ENCODE data around the gene PIP4K2A. TPM values are rescaled to one million over a fixed set of nuclear protein-coding genes. Genes with fewer than 3 reads are reported as not detected.

Gene PIP4K2A
- polyA plus RNA-seq, 1 experiment, result 24.1 TPM

DNA sequence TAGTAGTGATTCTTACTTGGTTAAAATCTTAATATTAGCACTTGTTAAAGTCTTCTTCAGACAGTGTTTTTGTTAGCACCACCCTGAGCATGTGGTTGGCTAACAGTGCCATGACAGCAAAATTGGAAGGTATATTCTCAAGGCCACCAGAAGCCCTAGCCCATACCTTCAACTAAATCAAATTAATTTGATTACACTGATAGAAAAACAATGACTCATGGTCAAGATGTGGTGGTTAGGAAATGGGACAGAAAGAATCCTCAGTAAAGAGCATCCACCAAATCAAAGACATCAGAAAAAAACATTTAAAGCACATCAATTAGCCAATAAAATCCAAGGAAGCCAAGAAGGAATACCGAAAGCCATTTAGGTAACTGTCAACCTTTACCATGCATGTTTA, 75.5 kb downstream of the PIP4K2A start:
- H3K27me3 ChIP-seq (ENCODE audit: control insufficient read depth, insufficient read depth, low read length), result no peaks in the 10 kb centered on the region
- CTCF ChIA-PET, result no interaction called here
- 0 out of 2 replicates have a peak, but pooled peaks cover 2% of the 10 kb centered on the region for H3K9me3 ChIP-seq (ENCODE audit: control insufficient read depth, insufficient read depth, low read length)
- POLR2A ChIA-PET, result interaction anchor here (0.6 kb wide), 1 partner anchor 21 kb away, joined by 3 read pairs; no protein-coding TSS in a partner anchor
- no peak overlapping the region for H3K4me3 ChIP-seq (ENCODE audit: low read depth, low read length)
- no peak overlapping the region for H3K27ac ChIP-seq (ENCODE audit: low read depth, low read length)
- no peak for DNase-seq (ENCODE audit: low read depth, low spot score)
- TF ChIP-seq, protein P1, sequence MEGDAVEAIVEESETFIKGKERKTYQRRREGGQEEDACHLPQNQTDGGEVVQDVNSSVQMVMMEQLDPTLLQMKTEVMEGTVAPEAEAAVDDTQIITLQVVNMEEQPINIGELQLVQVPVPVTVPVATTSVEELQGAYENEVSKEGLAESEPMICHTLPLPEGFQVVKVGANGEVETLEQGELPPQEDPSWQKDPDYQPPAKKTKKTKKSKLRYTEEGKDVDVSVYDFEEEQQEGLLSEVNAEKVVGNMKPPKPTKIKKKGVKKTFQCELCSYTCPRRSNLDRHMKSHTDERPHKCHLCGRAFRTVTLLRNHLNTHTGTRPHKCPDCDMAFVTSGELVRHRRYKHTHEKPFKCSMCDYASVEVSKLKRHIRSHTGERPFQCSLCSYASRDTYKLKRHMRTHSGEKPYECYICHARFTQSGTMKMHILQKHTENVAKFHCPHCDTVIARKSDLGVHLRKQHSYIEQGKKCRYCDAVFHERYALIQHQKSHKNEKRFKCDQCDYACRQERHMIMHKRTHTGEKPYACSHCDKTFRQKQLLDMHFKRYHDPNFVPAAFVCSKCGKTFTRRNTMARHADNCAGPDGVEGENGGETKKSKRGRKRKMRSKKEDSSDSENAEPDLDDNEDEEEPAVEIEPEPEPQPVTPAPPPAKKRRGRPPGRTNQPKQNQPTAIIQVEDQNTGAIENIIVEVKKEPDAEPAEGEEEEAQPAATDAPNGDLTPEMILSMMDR (IDR thresholded peaks at IDR 0.05; ENCODE audit: low read depth, low read length), result no peak

DNA sequence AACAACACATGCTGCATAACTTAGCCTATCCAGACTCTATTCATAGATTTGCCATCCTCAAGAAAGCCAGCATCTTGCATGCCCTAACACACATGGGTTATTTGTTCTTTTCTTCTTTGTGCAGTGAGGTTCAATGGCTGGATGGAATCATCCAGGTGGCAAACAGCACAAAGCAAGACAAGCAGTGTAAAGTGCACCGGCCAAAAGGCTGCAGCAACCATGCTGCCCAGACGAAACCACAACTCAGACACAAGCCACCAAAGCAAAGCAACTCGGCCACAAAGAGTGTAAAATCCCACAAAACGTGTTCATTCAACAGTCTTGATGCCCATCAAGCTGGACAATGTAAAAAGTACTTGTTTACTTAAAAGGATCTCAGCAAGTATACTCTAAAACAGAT, 76.9 kb downstream of the PIP4K2A start:
- CTCF ChIA-PET, result no interaction called here
- POLR2A ChIA-PET, result no interaction called here
- H3K27me3 ChIP-seq (ENCODE audit: control insufficient read depth, insufficient read depth, low read length), result no peaks in the 10 kb centered on the region
- TF ChIP-seq, protein P1 (IDR thresholded peaks at IDR 0.05; ENCODE audit: low read depth, low read length), result no peak
- H3K9me3 ChIP-seq (ENCODE audit: control insufficient read depth, insufficient read depth, low read length), result 0 out of 2 replicates have a peak, but pooled peaks cover 2% of the 10 kb centered on the region
- no peak overlapping the region for H3K4me3 ChIP-seq (ENCODE audit: low read depth, low read length)
- no peak overlapping the region for H3K27ac ChIP-seq (ENCODE audit: low read depth, low read length)
- DNase-seq (ENCODE audit: low read depth, low spot score), result no peak

GRCh38 chr10:22635650-22636049, 78.7 kb downstream of the PIP4K2A start:
- no peak for DNase-seq (ENCODE audit: low read depth, low spot score)
- CTCF ChIA-PET, result interaction anchor here (1.0 kb wide), 1 partner anchor 13 kb away, joined by 3 read pairs; no protein-coding TSS in a partner anchor
- H3K27ac ChIP-seq (ENCODE audit: low read depth, low read length), result no peak overlapping the region
- no peak overlapping the region for H3K4me3 ChIP-seq (ENCODE audit: low read depth, low read length)
- H3K9me3 ChIP-seq (ENCODE audit: control insufficient read depth, insufficient read depth, low read length), result 0 out of 2 replicates have a peak, but pooled peaks cover 2% of the 10 kb centered on the region
- TF ChIP-seq, protein P1 (IDR thresholded peaks at IDR 0.05; ENCODE audit: low read depth, low read length), result no peak
- POLR2A ChIA-PET, result no interaction called here
- no peaks in the 10 kb centered on the region for H3K27me3 ChIP-seq (ENCODE audit: control insufficient read depth, insufficient read depth, low read length)

DNA sequence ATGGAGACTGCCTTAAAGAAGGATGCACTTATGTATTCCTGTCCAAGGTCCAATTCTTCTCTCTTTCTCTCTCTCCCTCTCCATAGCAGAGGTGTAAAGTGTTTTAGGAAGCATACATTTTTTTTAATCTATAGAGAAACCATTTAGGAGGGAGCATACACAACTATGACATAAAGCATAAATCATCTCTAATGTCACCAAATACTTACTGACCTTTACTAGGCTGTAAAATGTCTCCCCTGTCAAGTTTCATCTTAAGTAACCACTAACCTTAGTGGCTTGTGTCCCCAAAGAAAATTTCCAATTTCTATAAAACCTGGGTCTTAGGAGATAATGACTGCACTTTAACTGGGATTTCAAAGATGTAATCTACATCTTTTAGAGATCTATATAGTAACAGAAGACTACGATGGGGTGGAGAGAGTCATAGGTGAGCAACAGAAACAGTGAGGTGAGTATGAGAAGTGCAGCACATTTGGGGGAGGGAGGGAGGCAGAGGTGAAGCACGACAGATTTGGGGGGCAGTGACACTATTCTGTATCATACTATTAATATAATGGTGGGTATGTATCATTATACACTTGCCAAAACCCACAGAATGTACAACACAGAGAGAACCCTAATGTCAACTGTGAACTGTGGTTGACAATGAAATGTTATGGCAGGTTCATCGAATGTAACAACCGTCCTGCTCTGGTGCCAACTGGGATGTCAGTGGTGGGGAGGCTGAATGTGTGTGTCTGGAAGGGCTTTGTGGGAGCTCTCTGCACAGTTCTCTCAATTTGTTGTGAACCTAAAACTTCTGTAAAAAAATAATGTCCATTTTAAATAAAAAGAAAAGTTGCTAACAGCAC, 79.5 kb downstream of the PIP4K2A start:
- ChIA-PET POLR2A (no interaction called here), CTCF (no interaction called here)
- Histone ChIP-seq H3K4me3 (ENCODE audit: low read depth, low read length) (no peak overlapping the region), H3K27ac (ENCODE audit: low read depth, low read length) (no peak overlapping the region), H3K9me3 (ENCODE audit: control insufficient read depth, insufficient read depth, low read length) (0 out of 2 replicates have a peak, but pooled peaks cover 2% of the 10 kb centered on the region), H3K27me3 (ENCODE audit: control insufficient read depth, insufficient read depth, low read length) (no peaks in the 10 kb centered on the region)
- DNase-seq (ENCODE audit: low read depth, low spot score), result no peak
- TF ChIP-seq, protein P1 (IDR thresholded peaks at IDR 0.05; ENCODE audit: low read depth, low read length), result no peak

DNA sequence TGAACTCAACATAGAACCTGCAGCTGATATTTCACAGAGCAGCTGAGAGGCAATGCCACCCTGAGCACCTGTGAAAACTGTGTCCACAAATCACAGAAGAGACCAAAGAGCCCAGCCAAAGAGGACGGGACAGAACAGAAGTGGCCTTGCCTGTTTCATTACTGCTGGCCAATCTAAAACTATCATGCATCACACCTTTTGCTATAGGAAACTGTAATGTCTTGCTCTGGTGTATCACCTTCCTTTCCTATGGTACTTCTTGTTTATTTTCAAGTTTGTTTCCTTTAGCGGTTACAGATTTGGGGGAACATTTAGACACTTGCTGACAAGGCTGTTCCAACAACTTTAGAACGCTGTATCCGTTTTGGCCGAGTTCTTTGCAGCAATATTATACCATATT, 80.3 kb downstream of the PIP4K2A start:
- POLR2A ChIA-PET, result no interaction called here
- Histone ChIP-seq H3K9me3 (ENCODE audit: control insufficient read depth, insufficient read depth, low read length) (0 out of 2 replicates have a peak, but pooled peaks cover 2% of the 10 kb centered on the region), H3K27ac (ENCODE audit: low read depth, low read length) (no peak overlapping the region), H3K27me3 (ENCODE audit: control insufficient read depth, insufficient read depth, low read length) (no peaks in the 10 kb centered on the region), H3K4me3 (ENCODE audit: low read depth, low read length) (no peak overlapping the region)
- no peak for DNase-seq (ENCODE audit: low read depth, low spot score)
- TF ChIP-seq, protein P1 (IDR thresholded peaks at IDR 0.05; ENCODE audit: low read depth, low read length), result no peak
- CTCF ChIA-PET, result no interaction called here
